RWPE1 (cell line): ENCODE measurements around the gene OSBP2.

Experiments used
- CTCF ChIA-PET: fragments of 350-600 bp; sonication (Branson Sonifier 250); formaldehyde crosslinking; extraction: SDS; loops from one replicate; lab custom pipeline; 2021; lab: Yijun Ruan, JAX
- POLR2A ChIA-PET: fragments of 400-600 bp; formaldehyde crosslinking; extraction: SDS; loops from one replicate; lab custom pipeline; 2020; ENCODE audit warnings: antibody characterized with exemption; ENCODE audit not compliant: low non-redundant PET; lab: Yijun Ruan, JAX
- DNase-seq: peaks from one replicate; pipeline ENCODE4 v3.0.0; 2012; ENCODE audit warnings: low spot score
- H3K27ac ChIP-seq: fragments of 450-650 bp; 2 replicates; pipeline ENCODE4 v1.5.1; 2017
- TF ChIP-seq, protein P1 (sequence below): fragments of 450-650 bp; conservative IDR thresholded peaks from 2 replicates; pipeline ENCODE4 v1.5.1; 2017; ENCODE audit warnings: low read depth, mild to moderate bottlenecking

OSBP2 gene

DNA sequence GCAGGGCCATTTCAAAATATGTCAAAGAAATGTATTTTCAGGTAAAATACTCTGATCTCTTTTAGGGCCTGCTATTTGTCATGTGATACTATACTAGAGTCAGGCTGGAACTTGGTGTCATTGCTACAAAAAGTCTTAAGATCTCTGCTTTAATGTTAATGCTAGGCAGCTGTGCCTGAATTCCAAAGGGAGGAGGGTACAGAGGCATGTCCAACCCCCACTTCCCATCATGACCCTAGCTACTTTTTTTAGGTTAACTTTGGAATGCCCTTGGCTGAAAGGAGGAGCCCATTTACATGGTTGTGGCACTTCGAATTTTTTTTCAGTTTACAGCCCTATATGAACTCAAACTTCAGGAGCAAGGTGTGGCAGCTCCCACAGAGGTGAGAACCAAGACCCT lies 58.1 kb downstream of the OSBP2 start:
- TF ChIP-seq, protein P1, sequence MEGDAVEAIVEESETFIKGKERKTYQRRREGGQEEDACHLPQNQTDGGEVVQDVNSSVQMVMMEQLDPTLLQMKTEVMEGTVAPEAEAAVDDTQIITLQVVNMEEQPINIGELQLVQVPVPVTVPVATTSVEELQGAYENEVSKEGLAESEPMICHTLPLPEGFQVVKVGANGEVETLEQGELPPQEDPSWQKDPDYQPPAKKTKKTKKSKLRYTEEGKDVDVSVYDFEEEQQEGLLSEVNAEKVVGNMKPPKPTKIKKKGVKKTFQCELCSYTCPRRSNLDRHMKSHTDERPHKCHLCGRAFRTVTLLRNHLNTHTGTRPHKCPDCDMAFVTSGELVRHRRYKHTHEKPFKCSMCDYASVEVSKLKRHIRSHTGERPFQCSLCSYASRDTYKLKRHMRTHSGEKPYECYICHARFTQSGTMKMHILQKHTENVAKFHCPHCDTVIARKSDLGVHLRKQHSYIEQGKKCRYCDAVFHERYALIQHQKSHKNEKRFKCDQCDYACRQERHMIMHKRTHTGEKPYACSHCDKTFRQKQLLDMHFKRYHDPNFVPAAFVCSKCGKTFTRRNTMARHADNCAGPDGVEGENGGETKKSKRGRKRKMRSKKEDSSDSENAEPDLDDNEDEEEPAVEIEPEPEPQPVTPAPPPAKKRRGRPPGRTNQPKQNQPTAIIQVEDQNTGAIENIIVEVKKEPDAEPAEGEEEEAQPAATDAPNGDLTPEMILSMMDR = no peak
- ChIA-PET POLR2A (no interaction called here), CTCF (interaction anchor here (0.6 kb wide), 1 partner anchor 159 kb away, joined by 3 read pairs; no protein-coding TSS in a partner anchor)
- no peak overlapping the region for H3K27ac ChIP-seq
- no peak for DNase-seq

DNA sequence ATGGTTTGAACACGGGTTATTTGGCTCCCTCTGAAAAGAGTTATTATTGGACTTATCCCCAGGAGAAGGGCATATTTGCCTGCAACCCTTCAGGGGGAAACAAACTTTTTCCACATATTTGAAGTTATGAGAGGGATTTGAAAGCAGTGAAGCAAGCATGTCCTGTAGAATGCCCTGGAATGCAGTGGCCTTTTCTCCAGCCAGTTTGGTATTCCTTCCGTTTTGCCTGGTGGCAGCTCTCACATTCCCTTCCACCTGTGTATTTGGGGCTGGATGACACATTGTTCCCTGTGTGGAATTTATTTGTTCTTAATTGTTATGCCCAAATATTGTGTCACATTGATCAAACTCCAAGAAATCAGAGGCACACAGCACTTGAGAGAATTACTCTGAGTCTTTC lies 59.0 kb downstream of the OSBP2 start:
- DNase-seq = no peak
- POLR2A ChIA-PET = no interaction called here
- TF ChIP-seq, protein P1 = no peak
- no peak overlapping the region for H3K27ac ChIP-seq
- CTCF ChIA-PET = interaction anchor here (4.5 kb wide), 1 partner anchor 119 kb away, joined by 33 read pairs; the partner anchor contains the start of gene SLC35E4

DNA sequence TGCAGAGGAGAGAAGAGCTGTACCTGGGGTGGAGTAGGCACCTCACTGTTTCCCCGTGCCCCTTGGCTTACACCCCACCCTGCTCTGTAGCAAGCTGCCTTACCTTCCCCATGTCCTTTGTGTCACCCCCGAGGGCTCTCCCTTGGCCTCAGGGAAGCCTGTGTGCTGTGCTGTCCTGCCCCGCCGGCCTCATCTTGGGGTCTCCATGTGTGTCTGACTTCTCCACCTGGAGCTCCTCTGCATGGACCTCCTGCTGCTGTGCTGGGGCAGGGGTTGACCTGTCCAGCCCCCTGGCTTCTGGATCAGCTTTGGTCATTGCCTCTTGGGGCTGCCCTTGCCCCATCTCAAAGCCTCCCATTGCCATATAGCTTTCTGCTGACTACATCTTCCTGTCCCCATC lies 59.8 kb downstream of the OSBP2 start:
- POLR2A ChIA-PET = no interaction called here

DNA sequence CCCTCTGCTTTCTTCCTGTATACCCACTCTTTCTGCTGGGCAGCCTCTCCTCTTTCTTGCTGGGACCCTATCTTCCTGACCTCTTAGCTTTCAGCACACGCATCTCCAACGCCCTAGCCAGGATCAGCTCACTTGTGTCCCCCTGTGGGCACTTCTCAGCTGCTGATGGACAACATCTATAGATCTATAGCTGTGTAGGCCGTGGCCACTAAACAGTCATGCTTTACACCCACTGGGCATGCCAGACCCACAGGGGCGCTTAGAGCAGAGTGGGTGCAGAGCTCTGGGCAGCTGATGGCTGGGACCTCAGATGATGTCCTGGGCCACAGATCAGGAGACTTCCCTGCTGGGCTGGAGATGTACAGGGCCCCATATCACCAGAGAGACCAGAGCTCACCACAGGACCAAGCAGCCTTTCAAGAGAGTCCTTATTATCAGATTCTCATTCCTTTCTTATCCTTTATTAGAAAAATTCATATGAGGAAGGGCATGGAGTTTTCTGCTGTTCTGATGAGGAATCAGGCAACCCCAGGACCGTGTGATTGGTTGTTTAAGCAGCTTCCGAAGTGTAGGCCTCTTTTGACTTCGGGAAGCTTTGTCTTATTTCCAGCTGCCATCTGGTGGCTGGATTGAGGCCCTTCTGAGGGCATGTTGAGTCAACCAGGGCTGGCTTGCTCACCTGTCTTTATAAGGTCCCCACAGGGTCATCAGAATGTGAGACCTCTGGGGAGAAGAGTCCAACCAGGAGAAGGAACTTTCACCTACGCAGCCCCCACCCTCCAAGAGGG lies 60.5 kb downstream of the OSBP2 start:
- DNase-seq = peak; percentile 70
- CTCF ChIA-PET = interaction anchor here (0.6 to 4.5 kb wide), 8 partner anchors 25 to 271 kb away, joined by 3 to 33 read pairs (median 3); partner anchors contain the start of genes DUSP18 and SLC35E4
- no peak overlapping the region for H3K27ac ChIP-seq
- TF ChIP-seq, protein P1 = peak; percentile 60
- POLR2A ChIA-PET = no interaction called here

More for the DNA sequence above, 59.8 kb downstream of the OSBP2 start:
- CTCF ChIA-PET = interaction anchor here (4.5 kb wide), 1 partner anchor 120 kb away, joined by 33 read pairs; the partner anchor contains the start of gene SLC35E4
- TF ChIP-seq, protein P1 = no peak
- H3K27ac ChIP-seq = no peak overlapping the region
- DNase-seq = no peak

DNA sequence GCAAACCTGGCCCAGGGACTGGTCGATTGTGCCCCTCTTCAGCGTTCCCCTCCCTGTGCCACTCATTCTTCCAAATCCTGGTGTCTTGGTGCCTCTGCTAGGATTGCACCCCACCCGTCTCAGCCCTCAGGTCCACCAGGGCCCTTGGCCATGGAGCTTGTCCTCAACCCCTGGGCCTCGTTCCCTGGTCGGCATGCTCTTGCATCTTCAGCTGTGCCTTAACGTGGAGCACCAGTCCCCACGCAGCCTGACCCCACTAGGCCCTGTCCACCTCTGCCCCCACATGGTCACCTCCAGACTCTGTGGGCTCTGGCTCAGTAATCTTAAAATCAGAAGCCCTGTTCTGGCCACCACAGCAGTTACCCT lies 61.1 kb downstream of the OSBP2 start:
- no peak overlapping the region for H3K27ac ChIP-seq
- ChIA-PET CTCF (interaction anchor here (0.8 to 4.5 kb wide), 4 partner anchors 88 to 270 kb away, joined by 3 to 33 read pairs (median 7); partner anchors contain the start of genes DUSP18 and SLC35E4), POLR2A (no interaction called here)
- TF ChIP-seq, protein P1 = no peak
- no peak for DNase-seq

DNA sequence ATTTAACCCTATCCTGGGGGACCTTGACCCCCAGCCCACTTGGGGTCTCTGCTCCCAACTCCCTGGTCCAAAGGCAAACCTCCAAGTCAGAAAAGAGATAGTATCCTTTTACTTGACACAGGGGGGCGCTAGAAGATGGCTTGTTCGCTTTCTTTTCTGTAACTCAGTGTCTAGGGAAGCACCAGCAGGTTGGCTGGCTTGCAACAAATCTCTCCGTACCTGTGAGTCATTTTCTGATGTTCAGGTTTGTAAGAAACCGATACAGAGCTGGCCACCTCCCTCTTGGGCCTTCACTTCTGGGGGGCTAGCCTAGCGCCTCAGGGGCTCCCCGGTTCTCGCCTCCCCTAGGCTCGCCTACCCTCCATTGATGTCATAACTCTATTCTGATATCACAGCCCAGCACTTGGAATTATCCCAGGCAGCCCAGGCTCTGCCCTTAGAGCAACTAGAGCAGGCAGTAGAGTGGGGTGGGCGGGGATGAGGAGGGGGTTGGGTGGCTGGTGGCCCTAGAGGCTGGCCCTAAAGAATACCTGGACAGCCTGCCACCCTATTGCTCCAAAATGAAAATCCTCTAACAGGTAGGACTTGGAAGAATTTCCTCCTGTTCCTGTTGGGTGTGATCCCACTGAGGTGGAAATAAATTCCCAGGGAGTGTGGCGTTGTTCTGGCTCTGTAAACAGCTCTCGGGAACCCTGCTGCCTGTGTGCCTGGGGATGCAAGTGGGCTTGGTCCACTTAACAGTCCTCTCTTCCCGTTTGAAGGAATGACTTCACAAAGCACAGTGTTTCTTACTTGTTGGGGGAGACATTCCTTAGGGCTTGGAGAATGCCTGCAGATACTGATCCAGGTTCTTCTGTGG lies 69.4 kb downstream of the OSBP2 start:
- ChIA-PET POLR2A (no interaction called here), CTCF (interaction anchor here (0.6 to 2.2 kb wide), 10 partner anchors 19 to 308 kb away, joined by 3 to 10 read pairs (median 4); partner anchors contain the start of gene TCN2)
- TF ChIP-seq, protein P1 = peak; percentile 72
- H3K27ac ChIP-seq = no peak overlapping the region
- DNase-seq = peak; percentile 73
